HG03064 (cell line): ENCODE results near the gene TMCC1.
"Not testable (repeated sequence)": the region's sequence is repeated elsewhere in the genome, so short reads cannot be mapped to it uniquely, and the experiment has no call there.

ENCODE experiments used
- ATAC-seq: cut with Tn5 transposase; IDR thresholded peaks from one replicate; pipeline ENCODE4 v1.9.1; 2021; ENCODE audit warnings: low read depth; ENCODE audit not compliant: unreplicated experiment

Gene TMCC1

DNA sequence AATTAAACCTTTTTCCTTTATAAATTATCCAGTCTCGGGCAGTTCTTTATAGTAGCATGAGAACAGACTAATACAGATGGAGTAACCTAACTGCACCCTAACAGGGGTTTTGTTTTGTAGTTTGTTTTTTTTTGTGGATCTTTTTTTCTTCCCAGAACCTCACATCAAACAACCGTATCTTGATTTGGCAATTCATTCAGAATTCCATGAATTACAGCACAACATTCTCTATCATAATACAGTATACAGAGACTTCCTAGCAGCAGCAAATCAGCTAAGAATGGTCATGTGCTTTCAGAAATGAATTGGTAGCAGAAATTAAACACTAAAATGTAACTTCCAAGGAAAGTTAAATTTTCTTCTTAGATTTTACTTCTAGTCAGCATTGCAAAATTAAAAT lies 114.6 kb downstream of the TMCC1 start:
- no peak for ATAC-seq

DNA sequence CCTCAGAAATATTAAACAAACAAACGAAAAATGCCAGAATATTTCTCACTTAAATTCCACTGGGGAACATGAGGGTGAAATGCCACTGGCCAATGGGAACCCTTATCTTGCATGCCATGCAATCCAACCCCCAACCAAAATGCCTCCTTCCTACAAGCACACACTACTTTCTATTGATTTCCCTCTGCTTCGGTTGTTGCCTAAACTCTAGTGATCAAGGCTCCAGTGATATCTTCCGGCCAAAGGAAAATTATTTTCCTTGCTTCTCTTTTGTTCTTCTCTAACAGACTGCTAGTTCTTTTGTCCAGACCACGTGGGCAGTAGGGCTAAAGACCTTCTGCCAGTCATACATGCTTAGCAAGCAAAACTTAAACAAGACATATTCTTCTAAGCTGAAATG lies 115.7 kb downstream of the TMCC1 start:
- no peak for ATAC-seq

DNA sequence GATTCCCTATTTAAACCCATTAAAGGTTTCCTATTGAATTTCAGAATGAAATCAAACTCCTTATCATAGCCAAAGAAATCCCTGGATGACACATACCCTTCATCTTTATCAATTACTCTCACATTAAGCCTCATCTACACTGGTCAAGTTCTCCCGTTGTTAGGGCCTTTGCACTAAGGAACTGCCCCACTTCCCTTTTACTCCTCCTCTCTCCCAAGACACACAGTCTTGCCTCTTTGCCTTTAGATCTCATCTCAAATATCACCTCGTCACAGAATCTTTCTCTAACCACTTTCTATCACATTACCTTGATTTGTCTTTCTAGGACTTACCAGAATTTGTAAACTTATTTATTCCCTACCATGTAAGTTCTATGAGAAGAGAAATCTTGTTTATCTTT lies 117.6 kb downstream of the TMCC1 start:
- ATAC-seq, result no peak

DNA sequence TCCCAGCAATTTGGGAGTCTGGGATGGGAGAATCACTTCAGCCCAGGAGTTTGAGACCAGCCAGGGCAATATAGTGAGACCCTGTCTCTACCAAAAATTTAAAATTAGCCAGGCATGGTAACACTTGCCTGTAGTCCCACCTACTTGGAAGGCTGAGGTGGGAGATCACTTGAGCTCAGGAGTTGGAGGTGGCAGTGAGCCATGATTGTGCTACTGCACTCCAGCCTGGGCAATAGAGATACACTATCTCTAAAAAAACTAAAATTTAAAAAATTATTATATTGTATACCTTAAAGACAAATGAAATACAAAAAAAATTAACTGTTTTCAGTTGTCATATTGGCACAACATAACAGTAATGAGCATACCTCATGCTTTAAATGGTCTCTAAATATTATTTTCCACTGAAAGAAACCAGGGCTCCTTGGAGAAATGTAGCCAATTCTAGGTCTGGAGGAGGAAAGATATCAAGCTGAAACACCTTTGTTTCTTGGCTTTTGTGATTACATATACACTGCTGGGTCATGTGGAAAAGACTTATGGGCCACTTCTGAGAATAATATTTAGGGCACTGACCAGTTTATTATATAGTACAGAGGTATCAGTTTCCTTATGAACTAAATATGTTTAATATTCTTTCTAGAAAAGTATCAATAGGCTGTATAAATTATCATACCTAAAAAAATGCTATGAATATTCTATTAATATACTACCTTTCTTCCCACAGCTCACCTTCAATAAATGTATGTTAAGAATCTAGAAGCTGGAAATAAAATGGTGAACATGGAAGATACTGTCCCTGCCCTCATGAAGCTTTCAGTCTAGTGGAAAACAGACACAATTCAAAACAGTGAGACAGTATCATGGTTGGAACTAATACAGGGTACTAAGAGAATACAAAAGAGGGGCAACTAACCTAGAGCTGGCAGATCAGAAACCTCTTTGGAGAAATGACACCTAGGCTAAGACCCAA lies 119.5 kb downstream of the TMCC1 start:
- no peak for ATAC-seq

DNA sequence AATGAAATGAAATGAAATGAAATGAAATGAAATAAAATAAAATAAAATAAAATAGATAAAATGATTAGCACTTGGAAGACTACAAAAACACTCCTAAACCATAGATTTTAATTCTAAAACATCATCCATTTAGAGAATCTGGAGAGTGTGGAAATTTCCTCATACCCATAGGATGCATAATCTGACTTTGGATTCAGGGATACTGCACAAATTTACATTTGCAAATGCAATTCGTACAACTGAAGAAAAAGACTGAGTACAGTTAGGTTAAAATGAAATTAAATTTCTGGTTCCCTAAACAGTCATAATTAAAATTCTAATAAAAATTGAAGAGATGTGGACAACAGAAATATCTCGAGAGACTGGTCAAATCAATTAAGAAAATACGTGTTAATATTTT lies 122.9 kb downstream of the TMCC1 start:
- ATAC-seq, result no peak

DNA sequence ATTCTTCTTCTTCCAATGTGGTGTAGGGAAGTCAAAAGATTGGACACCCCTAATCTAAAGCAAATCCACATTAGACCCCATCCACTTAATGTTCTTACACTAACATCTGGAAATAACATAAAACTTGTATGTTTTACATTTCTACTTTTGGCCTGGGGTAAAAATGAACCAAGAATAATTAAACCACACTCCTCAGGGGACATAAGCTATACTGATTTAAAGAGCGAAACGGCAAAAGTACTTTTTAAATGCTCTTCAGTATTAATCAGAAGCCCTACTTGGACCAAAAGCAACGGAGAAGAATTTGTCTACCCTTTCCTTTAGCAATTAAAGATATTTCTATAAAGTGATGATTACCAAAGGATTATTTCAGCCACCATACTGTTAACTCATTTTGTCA lies 123.9 kb downstream of the TMCC1 start:
- ATAC-seq, result no peak

DNA sequence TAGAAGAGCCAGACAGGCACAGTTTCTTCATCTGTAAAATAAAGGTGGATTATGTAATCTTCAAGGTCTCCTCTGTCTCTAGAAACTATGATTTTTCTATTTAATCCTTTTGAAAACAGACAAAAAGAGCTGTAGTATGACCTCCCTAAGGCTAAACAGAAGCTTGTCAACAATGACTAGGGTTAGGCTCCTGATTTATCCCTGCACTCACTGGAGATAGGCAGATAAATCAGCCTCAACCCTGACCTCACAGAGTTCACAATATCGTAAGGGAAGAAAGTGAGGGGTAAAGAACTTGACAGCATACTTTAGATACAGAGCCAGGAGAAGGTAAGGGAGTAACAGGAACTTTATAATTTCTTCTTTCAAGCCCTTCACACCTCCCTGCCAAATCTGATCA lies 124.8 kb downstream of the TMCC1 start:
- no peak for ATAC-seq

DNA sequence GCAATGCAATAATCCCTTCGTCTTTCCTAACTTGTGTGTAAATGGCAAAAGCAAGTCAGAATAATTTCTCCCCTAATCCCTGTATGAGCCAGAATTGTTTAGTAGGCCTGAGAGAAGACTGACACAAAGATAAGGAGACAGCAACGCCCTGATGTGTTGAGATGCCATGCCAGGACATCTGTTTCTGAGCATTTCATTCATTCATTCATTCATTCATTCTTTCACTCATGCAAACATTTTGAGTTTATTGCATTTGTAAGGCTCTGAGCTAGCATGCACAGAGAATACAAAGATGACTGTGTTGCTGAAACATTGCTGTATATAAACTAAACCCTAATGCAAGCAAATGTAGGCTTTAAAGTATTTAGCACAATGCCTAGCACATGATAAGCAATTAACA lies 127.4 kb downstream of the TMCC1 start:
- no peak for ATAC-seq

DNA sequence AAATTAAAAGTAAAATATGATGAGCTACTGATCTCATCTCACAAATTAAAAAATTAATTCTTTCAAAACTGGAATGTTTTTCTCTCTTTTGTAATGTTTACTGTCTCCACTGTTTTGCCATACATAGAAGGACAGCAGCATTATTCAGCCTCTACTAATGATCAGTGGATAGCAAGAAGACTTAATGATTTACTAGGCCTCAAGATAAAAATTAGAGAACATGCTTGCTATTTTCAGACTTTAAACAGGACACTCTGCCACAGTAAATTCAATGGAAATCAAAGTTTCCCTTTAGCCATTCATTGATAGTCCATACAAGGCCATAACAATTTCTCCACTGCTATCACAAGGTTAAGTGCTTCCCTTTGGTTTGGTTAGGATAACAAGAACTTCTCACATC lies 129.4 kb downstream of the TMCC1 start:
- ATAC-seq, result no peak

DNA sequence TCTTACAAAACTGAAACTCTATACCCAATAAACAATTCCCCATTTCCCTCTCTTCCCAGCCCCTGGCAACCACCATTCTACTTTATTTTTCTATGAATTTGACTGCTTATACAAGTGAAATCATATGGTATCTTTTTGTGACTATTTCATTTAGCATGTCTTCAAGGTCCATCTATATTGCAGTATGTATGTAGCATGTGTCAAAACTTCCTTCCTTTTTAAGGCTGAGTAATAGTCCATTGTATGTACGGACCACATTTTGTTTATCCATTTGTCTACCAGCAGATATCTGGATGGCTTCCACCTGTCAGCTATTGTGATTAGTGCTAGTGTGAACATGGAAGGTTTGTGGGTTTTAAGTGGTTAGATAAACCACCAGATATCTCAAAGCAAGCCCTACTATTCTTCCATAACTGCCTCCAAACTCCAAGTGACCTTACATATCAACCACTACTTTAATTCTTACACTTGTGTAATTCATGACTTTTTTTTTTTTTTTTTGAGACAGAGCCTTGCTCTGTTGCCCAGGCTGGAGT lies 134.7 kb downstream of the TMCC1 start:
- no peak for ATAC-seq

DNA sequence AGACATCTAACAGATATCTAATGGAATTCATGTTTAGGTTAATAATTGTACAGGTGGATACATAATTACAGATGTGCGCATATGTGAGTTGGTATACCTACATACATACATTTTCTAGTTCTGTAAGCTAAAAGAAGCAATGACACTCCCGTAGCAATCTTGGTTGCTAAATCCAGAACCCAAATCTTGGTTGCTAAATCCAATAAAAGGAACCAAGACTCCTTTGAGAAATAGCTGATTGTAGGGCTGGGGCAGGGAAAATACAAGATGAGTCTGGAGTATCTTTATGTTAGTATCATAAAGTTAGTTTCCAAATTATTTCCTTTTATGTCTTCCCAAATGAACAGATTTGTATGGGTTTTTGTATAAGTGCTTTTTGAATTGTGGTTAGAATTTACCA lies 135.2 kb downstream of the TMCC1 start:
- ATAC-seq, result no peak

DNA sequence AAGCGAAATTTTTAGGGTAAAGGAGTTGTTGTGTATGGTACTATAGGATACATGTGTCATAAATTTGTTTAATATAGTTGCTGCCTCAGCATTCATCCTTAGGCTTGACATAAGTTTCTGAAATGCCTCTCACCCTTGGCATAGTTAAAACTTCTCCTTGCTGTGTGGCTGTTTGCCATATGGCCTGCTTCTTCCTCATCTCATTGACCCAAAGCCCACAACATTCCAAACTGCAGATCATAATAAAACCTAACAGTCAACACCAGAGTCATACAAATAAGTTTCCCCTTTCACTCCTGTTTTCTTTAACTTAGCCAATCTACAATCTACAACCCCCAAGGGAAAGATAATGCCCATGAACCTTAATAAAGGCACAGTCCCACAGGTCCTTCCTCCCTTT lies 136.6 kb downstream of the TMCC1 start:
- ATAC-seq, result no peak

DNA sequence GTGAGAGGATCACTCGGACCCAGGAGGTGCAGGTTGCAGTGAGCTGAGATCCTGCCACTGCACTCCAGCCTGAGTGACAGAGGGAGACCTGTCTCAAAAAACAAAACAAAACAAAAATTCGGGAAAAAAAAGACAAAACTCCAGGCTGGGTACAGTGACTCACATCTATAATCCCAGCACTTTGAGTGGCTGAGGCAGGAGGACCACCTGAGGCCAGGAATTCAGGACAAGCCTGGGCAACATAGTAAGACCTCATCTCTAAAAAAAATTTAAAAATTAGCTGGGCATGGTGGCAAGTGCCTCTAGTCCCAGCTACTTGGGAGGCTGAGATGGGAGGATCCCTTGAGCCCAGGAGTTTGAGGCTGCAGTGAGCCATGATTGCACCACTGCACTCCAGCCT lies 142.4 kb downstream of the TMCC1 start:
- not testable (repeated sequence) for ATAC-seq

DNA sequence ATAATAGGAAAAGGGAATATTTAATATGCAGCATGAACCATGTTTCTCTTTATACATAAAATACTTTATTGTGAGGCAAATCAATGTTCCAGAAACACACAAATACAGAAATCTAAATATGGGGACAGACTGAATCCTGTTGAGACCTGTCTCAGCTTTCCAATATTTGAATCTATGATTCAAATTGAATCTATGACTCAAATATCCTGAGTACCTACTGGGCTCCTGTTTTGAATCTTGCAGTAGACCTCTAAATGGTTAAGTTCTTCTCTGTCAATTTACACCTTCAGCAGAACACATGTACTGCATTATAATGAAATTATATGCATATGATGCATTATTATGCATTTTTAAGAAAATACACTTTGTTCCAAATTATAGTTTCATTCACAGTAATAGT lies 143.8 kb downstream of the TMCC1 start:
- ATAC-seq, result no peak

DNA sequence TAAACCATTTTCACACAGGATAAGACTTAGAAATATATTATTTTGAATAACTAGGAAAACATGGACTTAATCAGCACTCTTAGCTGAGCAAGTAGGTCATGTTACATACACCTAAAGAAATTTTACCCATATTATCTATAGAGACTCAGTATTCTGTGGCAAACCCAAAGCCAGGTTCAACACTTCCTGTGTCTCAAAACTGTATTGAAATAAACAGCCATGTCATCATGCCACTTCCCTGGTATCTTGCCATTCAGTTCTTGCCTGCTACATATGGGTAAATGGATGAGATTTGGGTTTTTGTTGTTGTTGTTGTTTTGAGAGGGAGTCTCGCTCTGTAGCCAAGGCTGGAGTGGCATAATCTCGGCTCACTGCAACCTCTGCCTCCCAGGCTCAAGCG lies 145.5 kb downstream of the TMCC1 start:
- ATAC-seq, result no peak

DNA sequence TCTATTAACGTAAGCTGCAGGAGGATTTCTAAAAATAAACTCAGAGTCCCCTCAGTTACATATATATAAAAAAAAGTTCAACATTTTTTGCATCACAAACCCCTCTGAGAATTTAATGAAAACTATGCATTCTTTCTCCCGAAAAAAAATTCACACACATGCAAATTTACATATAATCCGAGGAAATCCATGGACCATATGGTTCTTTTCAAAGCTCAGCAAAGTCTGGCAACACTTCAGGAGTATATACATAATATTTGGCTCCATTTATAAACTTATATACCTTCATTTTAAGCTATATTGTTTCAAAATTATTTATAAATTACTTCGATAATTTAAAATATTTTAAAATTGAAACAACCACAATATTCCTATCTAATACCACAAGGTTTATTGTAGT lies 146.4 kb downstream of the TMCC1 start:
- no peak for ATAC-seq

DNA sequence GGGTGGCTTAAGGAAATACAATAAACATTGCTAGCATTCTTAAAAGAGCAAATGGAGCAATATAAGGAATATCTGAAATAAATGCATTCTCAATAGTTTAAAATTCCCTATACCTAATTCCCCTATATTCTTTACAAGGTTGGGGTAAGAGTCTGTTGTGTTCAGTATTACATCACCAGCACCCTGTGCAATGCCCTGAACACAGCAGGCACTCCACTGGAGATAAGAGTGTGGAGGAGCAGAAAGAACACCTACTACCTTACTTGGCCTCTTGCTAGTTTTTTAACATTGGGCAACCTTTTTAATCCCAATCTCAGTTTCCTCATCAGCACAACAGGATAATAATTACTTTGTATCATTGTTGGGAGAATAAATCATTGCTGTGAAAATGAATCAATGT lies 146.9 kb downstream of the TMCC1 start:
- ATAC-seq, result no peak

DNA sequence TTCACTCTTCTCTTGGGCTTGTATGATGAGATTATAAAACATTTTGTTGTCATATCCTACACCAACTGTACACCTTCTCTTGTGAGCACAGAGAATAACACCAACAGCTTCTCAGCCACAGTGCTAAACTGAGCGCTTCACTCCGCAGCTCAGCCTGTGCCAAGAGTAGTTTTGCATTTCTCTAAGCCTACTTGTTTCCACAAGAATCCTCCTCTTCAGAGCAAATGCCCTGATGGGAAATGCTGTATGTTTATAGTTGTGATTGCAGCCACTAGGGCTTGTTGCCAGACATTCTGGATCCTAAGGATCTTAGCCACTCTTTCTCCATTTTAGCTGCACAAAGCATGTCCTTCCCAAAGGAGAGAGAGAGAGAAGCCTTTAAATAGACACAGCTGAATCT lies 148.3 kb downstream of the TMCC1 start:
- ATAC-seq, result no peak

DNA sequence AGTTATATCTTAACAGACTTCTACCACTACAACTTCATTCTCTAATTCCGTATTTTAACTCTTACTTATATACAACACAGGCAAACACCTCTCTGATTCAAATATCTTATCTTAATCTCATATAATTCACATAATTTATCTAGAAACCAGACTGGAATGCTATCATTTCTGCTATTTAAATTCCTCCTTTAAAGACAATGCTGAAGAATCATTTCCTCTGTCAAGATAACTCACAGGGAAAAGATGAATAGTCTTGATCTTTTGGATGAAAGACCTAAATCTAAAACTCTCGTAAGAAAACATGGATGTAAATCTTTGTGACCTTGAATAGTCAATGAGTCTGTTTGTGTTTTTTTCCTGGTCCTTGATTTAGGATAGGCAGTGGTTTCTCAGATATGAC lies 151.7 kb downstream of the TMCC1 start:
- no peak for ATAC-seq

DNA sequence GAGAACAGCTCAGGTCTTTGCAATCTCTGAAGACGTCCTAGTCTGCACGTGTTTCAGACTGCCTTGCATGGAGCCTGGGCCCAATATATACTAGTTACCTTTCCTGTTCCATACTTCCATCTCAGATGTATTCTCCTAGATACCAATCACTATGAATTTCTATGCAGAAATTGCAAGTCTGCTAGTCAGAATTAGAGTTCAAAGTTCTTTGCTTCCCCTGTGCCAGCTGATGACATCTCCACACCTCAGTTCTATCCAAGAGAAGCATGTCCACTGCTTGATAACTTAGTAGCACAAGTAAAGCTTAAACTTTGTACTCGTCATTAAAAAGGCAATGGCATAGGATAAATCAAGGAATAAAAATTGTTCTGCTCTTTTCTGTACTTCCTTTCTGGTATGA lies 153.4 kb downstream of the TMCC1 start:
- ATAC-seq, result no peak

DNA sequence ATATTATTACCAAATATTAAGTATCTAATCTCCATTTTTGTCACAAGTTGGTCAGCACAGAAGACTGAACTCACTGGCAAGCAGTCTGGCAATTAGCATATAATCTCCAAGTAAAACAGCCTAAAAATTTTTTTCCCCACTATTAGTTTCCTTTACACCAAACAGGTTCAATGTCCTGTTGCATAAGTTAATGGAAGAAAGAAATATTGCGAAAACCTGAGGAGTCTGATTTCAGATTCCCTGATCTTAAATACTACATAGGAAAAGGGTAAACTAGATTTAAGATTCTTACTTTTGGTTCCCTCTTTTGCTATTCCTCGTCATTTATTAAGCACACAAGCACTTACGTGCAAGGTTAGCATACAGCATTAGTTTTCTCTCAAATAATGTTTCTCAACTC lies 153.9 kb downstream of the TMCC1 start:
- no peak for ATAC-seq

DNA sequence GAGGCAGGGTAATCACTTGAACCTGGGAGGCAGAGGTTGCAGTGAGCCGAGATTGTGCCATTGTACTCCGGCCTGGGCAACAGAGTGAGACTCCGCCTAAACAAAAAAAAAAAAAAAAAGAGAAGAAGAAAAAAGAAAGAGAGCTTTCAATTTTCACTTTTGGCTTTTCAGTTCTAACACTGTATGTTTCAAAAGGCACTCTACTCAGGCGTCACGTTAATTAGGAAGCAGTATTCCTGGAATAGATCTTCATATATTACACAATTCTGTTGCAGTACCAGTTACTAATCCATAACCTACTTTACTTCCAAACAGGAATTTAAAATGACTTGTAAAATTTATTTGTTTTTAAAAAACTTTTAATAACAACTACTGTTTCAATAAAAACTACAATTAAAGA lies 155.3 kb downstream of the TMCC1 start:
- no peak for ATAC-seq
